K562 (cell line): ENCODE data around the gene MTFMT. TPM values are rescaled to one million over a fixed set of nuclear protein-coding genes. Genes with fewer than 3 reads are reported as not detected.

Experiments used
- ARID2 ChIP-seq: fragments of 450-650 bp; IDR thresholded peaks from 2 replicates; pipeline ENCODE4 v1.6.1; 2017; ENCODE audit warnings: antibody characterized with exemption, mild to moderate bottlenecking
- CCNT2 ChIP-seq: IDR thresholded peaks from 2 replicates; pipeline ENCODE4 v1.6.1; 2011; ENCODE audit warnings: borderline replicate concordance, low read depth, mild to moderate bottlenecking, moderate library complexity, mixed read lengths, low read length; ENCODE audit not compliant: insufficient read length; ENCODE audit errors: extremely low read depth
- JUND ChIP-seq, 2 experiments: IDR thresholded peaks; 2 replicates in 1 of 2; 3 replicates in 1 of 2; pipeline ENCODE4 v1.6.1; 2011; ENCODE audit warnings: borderline replicate concordance in 2 of 2, low read depth in 2 of 2, low read length in 2 of 2, improper control_type of control experiment in 1 of 2, missing biosample characterization in 1 of 2, missing genetic modification characterization in 1 of 2, missing genetic modification reagents in 1 of 2
- RAD51 ChIP-seq: fragments of 450-650 bp; IDR thresholded peaks from 2 replicates; pipeline ENCODE4 v1.7.1; 2016; ENCODE audit warnings: low read depth, mild to moderate bottlenecking, borderline replicate concordance
- RBBP5 ChIP-seq: fragments of 200-600 bp; sonication (generic); IDR thresholded peaks from 2 replicates; pipeline ENCODE4 v1.6.1; 2012; ENCODE audit warnings: borderline replicate concordance, mild to moderate bottlenecking, low read length, control low read depth, inconsistent platforms; ENCODE audit not compliant: insufficient read depth, poor library complexity, severe bottlenecking
- REST ChIP-seq, 2 experiments: fragments of 450-650 bp; formaldehyde crosslinking in 1 of 2; IDR thresholded peaks; 2 replicates each; pipeline versions ENCODE4 v1.4.0 to v1.6.1; 2014 to 2020; ENCODE audit warnings: mild to moderate bottlenecking in 2 of 2, borderline replicate concordance in 1 of 2, low read depth in 1 of 2
- RHOXF2B ChIP-seq: fragments of 250-450 bp; sonication (Bioruptor Pico); conservative IDR thresholded peaks from 2 replicates; pipeline ENCODE4 v1.5.1; 2021
- TAF15 ChIP-seq: fragments of 200-400 bp; formaldehyde crosslinking; IDR thresholded peaks from 2 replicates; pipeline ENCODE4 v1.6.1; 2017; ENCODE audit warnings: mild to moderate bottlenecking, low read depth, low read length, moderate library complexity
- ZBTB11 ChIP-seq, 3 experiments: fragments of 200-800 bp in 1 of 3; fragments of 250-450 bp in 1 of 3; fragments of 450-650 bp in 1 of 3; sonication (Bioruptor Pico) in 1 of 3; sonication (Bioruptor generic) in 1 of 3; formaldehyde crosslinking in 1 of 3; IDR thresholded peaks; 2 replicates each; pipeline versions ENCODE4 v1.6.1 to v1.8.0; 2016 to 2022; ENCODE audit warnings: mild to moderate bottlenecking in 2 of 3, missing genetic modification characterization in 2 of 3, missing compliant biosample characterization in 1 of 3, moderate library complexity in 1 of 3
- ZNF639 ChIP-seq, 2 experiments: fragments of 200-800 bp in 1 of 2; sonication (Bioruptor generic) in 1 of 2; sonication (generic) in 1 of 2; formaldehyde crosslinking in 1 of 2; IDR thresholded peaks in 1 of 2; conservative IDR thresholded peaks in 1 of 2; 2 replicates each; pipeline versions ENCODE4 v1.5.0 to v1.6.1; 2016 to 2020; ENCODE audit warnings: missing compliant biosample characterization in 1 of 2, missing genetic modification characterization in 1 of 2, missing genetic modification reagents in 1 of 2
- polyA plus RNA-seq, 8 experiments: library from polyadenylated mRNA; depleted of rRNA in 4 of 8; stranded (reverse) in 5 of 8; unstranded in 3 of 8; fragments of >200 nt; fragmentation: Nextera tagmentation in 2 of 8; fragmentation: Illumina TruSeq in 1 of 8; extraction: Ambion mirVana in 2 of 8; extraction: Trizol in 1 of 8; gene quantifications; 2 replicates each; pipeline versions ENCODE4 v1.2.1 to v1.2.3, GENCODE V29; 2011 to 2014; ENCODE audit warnings: inconsistent platforms in 1 of 8, missing spikeins in 1 of 8
- total RNA-seq, 7 experiments: library from RNA; depleted of rRNA in 6 of 7; stranded (reverse); fragments of >200 nt in 6 of 7; fragmentation: Illumina TruSeq in 2 of 7; extraction: Trizol in 2 of 7; gene quantifications; 2 replicates each; pipeline versions ENCODE4 v1.2.1 to v1.2.3, GENCODE V29; 2011 to 2021; ENCODE audit warnings: low replicate concordance in 1 of 7

Gene MTFMT
- total and polyA plus RNA-seq, 9 of the 15 experiments (the other 6 are each of a cell fraction or from before 2014, with no cell fraction given) = 1.4 to 31.1 (median 16.2) TPM

GRCh38 chr15:64989416-64990167, 39.8 kb downstream of the MTFMT start, which contains the start of gene SPG21 (continued):
- TF ChIP-seq REST (IDR thresholded peaks at IDR 0.05; ENCODE audit: borderline replicate concordance) (peak; percentile 41), REST (CRISPR knock-in tag; IDR thresholded peaks at IDR 0.05; ENCODE audit: low read depth) (peak; percentile 55; the same call in 1 of the 2 replicates), RAD51 (peak; percentile 95), CCNT2 (peak; percentile 94), ZBTB11 (CRISPR knock-in tag; IDR thresholded peaks at IDR 0.05) (no peak; a peak in 1 of 6 replicates), RHOXF2B (CRISPR knock-in tag) (no peak), ARID2 (no peak), RBBP5 (peak; percentile 57), JUND (IDR thresholded peaks at IDR 0.05; ENCODE audit: borderline replicate concordance, low read depth, low read length) (peak; percentile 50; the same call in 1 of the 2 replicates), JUND (tag; IDR thresholded peaks at IDR 0.05; ENCODE audit: borderline replicate concordance, low read depth, low read length) (peak; percentile 36; the same call in 1 of the 3 replicates), TAF15 (no peak), ZNF639 (CRISPR knock-in tag; conservative IDR thresholded peaks at IDR 0.05 in 1 of 2, IDR thresholded peaks at IDR 0.05 in 1 of 2) (peak in 1 of 2 experiments; percentile 63; a peak in 2 of 4 replicates)
